Transverse colon (tissue), 4 donors: ENCODE data around the gene NDUFAF2.

Source experiments
- CTCF ChIP-seq, 5 experiments: fragments of 200-600 bp in 3 of 5; fragments of 450-650 bp in 2 of 5; sonication (generic) in 3 of 5; IDR thresholded peaks; 1 replicate in 2 of 5; 2 replicates in 3 of 5; pipeline ENCODE4 v1.5.1; 2016 to 2017; ENCODE audit warnings: antibody characterized with exemption in 5 of 5, inconsistent platforms in 3 of 5, mild to moderate bottlenecking in 2 of 5, moderate library complexity in 1 of 5
- EP300 ChIP-seq: sonication (generic); formaldehyde crosslinking; IDR thresholded peaks from one replicate; pipeline ENCODE4 v1.6.1; 2017; ENCODE audit warnings: antibody characterized with exemption, low read depth
- POLR2AphosphoS5 ChIP-seq, 3 donors: sonication (generic); formaldehyde crosslinking; IDR thresholded peaks; one replicate each; pipeline ENCODE4 v1.6.1; 2016; ENCODE audit warnings: antibody characterized with exemption in 3 of 3

- TF ChIP-seq POLR2AphosphoS5 (IDR thresholded peaks at IDR 0.05) (no peak), CTCF (IDR thresholded peaks at IDR 0.05) (no peak), EP300 (no peak)
Observed at GRCh38 chr5:60996368-60996767, 51.4 kb downstream of the NDUFAF2 start.
